M059J (cell line): ENCODE measurements around the gene OR13D1. TPM values are rescaled to one million over a fixed set of nuclear protein-coding genes. Genes with fewer than 3 reads are reported as not detected.
A peak's percentile ranks its signal among the peaks of the same experiment; 100 is the strongest.
"Not testable (repeated sequence)": the region's sequence is repeated elsewhere in the genome, so short reads cannot be mapped to it uniquely, and the experiment has no call there.

ENCODE experiments used
- DNase-seq: peaks from one replicate; pipeline ENCODE4 v3.0.0-alpha.2; 2012; ENCODE audit warnings: low read depth
- total RNA-seq: library from RNA; depleted of rRNA; stranded (reverse); fragments of >200 nt; shearing (Covaris generic); gene quantifications from 2 replicates; pipeline ENCODE4 v1.2.3, GENCODE V29; 2014; rRNA removed

The OR13D1 gene, protein sequence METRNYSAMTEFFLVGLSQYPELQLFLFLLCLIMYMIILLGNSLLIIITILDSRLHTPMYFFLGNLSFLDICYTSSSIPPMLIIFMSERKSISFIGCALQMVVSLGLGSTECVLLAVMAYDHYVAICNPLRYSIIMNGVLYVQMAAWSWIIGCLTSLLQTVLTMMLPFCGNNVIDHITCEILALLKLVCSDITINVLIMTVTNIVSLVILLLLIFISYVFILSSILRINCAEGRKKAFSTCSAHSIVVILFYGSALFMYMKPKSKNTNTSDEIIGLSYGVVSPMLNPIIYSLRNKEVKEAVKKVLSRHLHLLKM
- total RNA-seq, result not detected in 2 replicates

GRCh38 chr9:104694218-104694617, at the start of gene OR13D1:
Gene OR13D1 (plus strand): TSS chr9:104694518. CDS start chr9:104694518, 0 bp downstream.
- DNase-seq, result no peak

DNA sequence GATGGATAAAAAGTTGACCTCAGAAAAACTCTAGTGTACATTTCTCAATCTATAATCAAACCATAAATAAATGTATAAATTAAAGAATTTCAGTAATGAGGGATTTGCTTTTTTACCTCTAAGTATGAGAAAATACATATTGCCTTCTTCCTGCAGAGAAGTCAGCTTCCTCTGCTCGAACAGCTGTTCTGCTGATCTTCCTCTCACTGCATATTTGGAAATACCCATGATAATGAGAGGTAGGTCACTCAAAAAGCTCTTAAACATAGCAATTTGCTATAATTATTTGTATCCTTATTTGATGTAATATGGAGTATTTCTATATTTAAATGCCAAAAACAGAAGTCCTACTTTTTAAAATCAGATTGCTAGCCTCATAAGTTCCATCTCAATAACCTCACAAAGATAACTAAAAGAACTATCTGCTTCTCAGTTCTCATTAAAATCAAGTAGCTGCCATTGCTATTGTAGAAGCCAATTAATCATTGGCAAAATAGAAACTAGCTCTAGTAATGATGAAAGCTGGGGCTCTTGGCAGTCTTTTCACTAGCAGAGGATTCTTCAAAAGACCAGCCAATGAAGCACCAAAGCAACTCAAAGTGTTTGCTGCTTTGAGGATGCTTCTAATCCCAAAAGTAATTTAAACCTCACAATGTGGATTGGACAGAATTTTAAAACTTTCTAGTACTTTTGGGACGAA, 35.7 kb upstream of the OR13D1 start:
- no peak for DNase-seq

DNA sequence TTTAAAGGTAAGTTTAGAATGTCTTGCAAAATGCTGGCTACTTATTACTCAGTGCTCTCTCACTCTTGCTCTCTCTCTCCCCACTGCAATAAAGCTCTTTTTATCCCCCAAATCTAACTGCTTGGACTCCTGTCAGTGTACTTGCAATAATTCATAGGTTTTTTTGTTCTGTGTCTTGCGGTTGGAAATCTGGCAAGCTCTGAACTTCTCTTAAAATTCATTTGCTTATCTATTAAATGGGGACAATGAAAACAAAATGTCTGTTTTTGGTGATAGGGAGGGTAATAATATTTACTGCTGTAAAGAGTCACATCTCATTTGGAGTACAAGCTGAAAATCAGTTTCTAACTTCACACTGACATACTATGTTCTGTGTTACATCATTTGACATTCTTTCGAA, 18.7 kb upstream of the OR13D1 start:
- DNase-seq, result no peak

GRCh38 chr9:104682642-104683041, 11.7 kb upstream of the OR13D1 start:
- peak; percentile 68 for DNase-seq

DNA sequence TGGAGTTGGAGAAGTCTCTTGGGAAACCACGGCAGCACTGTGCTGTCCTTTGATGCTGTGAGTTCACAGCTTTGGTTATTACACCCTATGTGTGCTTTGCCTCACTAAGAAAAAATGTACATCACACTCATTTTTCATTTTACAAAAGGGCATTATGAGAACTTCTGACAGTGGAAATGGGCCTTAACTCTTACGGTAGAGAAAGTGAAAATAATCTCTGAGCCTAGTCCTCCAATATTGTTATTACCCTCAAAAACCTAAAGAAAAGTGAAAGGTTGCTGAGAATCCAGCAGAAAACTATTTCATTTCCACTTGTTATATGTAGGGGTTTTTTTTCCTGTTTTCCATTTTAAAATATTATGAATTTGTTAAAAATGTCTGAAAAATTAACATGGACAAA, 8.2 kb upstream of the OR13D1 start:
- DNase-seq, result no peak

GRCh38 chr9:104700306-104700705, 6.0 kb downstream of the OR13D1 start:
- no peak for DNase-seq

GRCh38 chr9:104708737-104709136, 14.4 kb downstream of the OR13D1 start:
- not testable (repeated sequence) for DNase-seq

DNA sequence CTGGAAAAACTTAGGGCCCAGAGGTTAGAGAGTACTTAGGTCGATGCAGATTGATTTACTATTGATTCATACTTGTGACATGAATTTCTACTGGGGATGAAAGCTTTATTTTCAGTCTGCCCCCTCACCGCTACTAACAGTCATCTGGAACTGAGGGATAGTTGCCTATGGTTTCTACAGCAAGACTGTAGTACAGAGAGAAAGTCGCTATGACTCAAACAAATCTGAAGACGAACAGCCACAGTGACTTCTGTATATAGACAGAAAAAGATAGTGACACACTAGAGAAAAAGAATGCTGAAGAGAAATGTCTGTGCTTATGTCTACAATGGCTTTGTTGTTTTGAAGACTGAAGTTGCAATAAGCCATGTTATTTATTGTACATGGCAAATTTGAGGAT, 17.3 kb downstream of the OR13D1 start:
- DNase-seq, result no peak

- DNase-seq, result peak; percentile 10
Observed at GRCh38 chr9:104725014-104725413, 30.7 kb downstream of the OR13D1 start.

- DNase-seq, result no peak
Observed at GRCh38 chr9:104738452-104738851, 44.1 kb downstream of the OR13D1 start.

GRCh38 chr9:104740621-104741020, 46.3 kb downstream of the OR13D1 start:
- peak; percentile 81 for DNase-seq

DNA sequence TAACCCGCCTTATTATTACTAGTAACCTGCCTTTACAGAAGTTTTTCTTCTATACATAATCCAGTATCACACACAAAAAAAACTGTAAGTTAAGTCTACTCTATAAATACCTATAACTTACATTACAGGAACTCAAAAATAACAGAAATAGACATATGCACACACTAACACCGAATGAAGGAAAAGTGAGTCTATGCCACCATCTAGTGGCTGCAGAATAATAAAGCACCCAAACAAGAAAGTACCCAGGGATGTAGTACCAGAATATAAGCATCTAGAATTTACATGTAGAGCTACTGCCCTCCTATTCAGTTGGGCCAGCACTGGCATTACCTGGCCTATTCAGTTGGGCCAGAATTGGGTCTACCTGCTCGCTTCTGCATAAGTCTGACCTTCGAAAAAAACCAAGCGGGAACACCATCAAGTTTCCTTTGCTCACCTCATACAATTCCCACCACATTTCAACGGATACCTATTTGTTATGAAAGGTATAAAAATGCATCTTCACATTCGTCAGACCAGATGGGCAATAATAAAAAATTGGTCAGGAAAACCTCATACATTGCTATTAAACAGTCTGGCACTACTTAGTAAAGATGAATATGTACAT, 49.2 kb downstream of the OR13D1 start:
- peak; percentile 79 for DNase-seq

Other genes starting within 250 kb of the OR13D1 start
- gene OR13F1, start 190.3 kb upstream of the OR13D1 start, total RNA-seq, result not detected in 2 replicates
- not detected in 2 replicates for gene OR13C4, start 167.3 kb upstream of the OR13D1 start, total RNA-seq
- gene OR13C3, start 157.7 kb upstream of the OR13D1 start, total RNA-seq, result not detected in 2 replicates
- gene OR13C8, start 125.3 kb upstream of the OR13D1 start, total RNA-seq, result not detected in 2 replicates
- not detected in 2 replicates for gene OR13C5, start 95.1 kb upstream of the OR13D1 start, total RNA-seq
- gene OR13C2, start 88.9 kb upstream of the OR13D1 start, total RNA-seq, result not detected in 2 replicates
- not detected in 2 replicates for gene OR13C9, start 76.3 kb upstream of the OR13D1 start, total RNA-seq
- 62.1 and 85.4 TPM in 2 replicates for gene NIPSNAP3A, start 53.2 kb downstream of the OR13D1 start, total RNA-seq
- 0.79 and 1.0 TPM in 2 replicates for gene NIPSNAP3B, start 69.6 kb downstream of the OR13D1 start, total RNA-seq
- gene ABCA1, start 233.6 kb downstream of the OR13D1 start, total RNA-seq, result 5.2 and 7.7 TPM in 2 replicates